Measurements from ENCODE around the gene CDC42BPB. TPM values are rescaled to one million over a fixed set of nuclear protein-coding genes. Genes with fewer than 3 reads are reported as not detected.
"Not testable (repeated sequence)": the region's sequence is repeated elsewhere in the genome, so short reads cannot be mapped to it uniquely, and the experiment has no call there.

Gene CDC42BPB
- total RNA-seq, 6 experiments from 2014 or later, result 73.7 to 85.1 (median 79.9) TPM

- Mint-ChIP-seq H3K27ac (no peak overlapping the region), H3K27me3 (ENCODE audit: insufficient read depth) (peaks cover 2% of the 10 kb centered on the region; the same call in 1 of the 2 replicates), H3K36me3 (ENCODE audit: low read depth) (peaks cover 8% of the 10 kb centered on the region), H3K9me3 (no peaks in the 10 kb centered on the region), H3K4me1 (ENCODE audit: low read depth) (peaks cover 41% of the 10 kb centered on the region), H3K4me3 (no peak overlapping the region)
- no peak for TF ChIP-seq CTCF (IDR thresholded peaks at IDR 0.05)
- no peak for DNase-seq
Measured at GRCh38 chr14:103029936-103030335, 27.4 kb downstream of the CDC42BPB start.

- H3K4me3 Mint-ChIP-seq, result no peak overlapping the region
- H3K27me3 Mint-ChIP-seq (ENCODE audit: insufficient read depth), result peaks cover 2% of the 10 kb centered on the region; the same call in 1 of the 2 replicates
- no peak for TF ChIP-seq CTCF (IDR thresholded peaks at IDR 0.05)
- no peaks in the 10 kb centered on the region for H3K9me3 Mint-ChIP-seq
- no peak overlapping the region for H3K27ac Mint-ChIP-seq
- peaks cover 47% of the 10 kb centered on the region for H3K4me1 Mint-ChIP-seq (ENCODE audit: low read depth)
- DNase-seq, result no peak
- peaks cover 8% of the 10 kb centered on the region for H3K36me3 Mint-ChIP-seq (ENCODE audit: low read depth)
Measured at GRCh38 chr14:103028772-103029171, 28.6 kb downstream of the CDC42BPB start.

- Mint-ChIP-seq H3K4me3 (no peak overlapping the region), H3K36me3 (ENCODE audit: low read depth) (peaks cover 8% of the 10 kb centered on the region), H3K4me1 (ENCODE audit: low read depth) (peaks cover 47% of the 10 kb centered on the region), H3K9me3 (no peaks in the 10 kb centered on the region), H3K27me3 (ENCODE audit: insufficient read depth) (peaks cover 2% of the 10 kb centered on the region; the same call in 1 of the 2 replicates), H3K27ac (no peak overlapping the region)
- no peak for TF ChIP-seq CTCF (IDR thresholded peaks at IDR 0.05)
- no peak for DNase-seq
Measured at GRCh38 chr14:103028161-103028767, 29.1 kb downstream of the CDC42BPB start.

- Mint-ChIP-seq H3K27ac (no peak overlapping the region), H3K36me3 (ENCODE audit: low read depth) (peaks cover 8% of the 10 kb centered on the region), H3K4me3 (no peak overlapping the region), H3K9me3 (no peaks in the 10 kb centered on the region), H3K4me1 (ENCODE audit: low read depth) (peaks cover 54% of the 10 kb centered on the region), H3K27me3 (ENCODE audit: insufficient read depth) (peaks cover 2% of the 10 kb centered on the region; the same call in 1 of the 2 replicates)
- DNase-seq, result no peak
- no peak for TF ChIP-seq CTCF (IDR thresholded peaks at IDR 0.05)
Measured at GRCh38 chr14:103027451-103027850, 29.9 kb downstream of the CDC42BPB start.

- TF ChIP-seq CTCF (IDR thresholded peaks at IDR 0.05), result no peak
- peaks cover 55% of the 10 kb centered on the region for H3K4me1 Mint-ChIP-seq (ENCODE audit: low read depth)
- no peak overlapping the region for H3K27ac Mint-ChIP-seq
- peaks cover 2% of the 10 kb centered on the region; the same call in 1 of the 2 replicates for H3K27me3 Mint-ChIP-seq (ENCODE audit: insufficient read depth)
- no peaks in the 10 kb centered on the region for H3K9me3 Mint-ChIP-seq
- no peak for DNase-seq
- no peak overlapping the region for H3K4me3 Mint-ChIP-seq
- H3K36me3 Mint-ChIP-seq (ENCODE audit: low read depth), result peaks cover 8% of the 10 kb centered on the region
Measured at GRCh38 chr14:103026988-103027387, 30.4 kb downstream of the CDC42BPB start.

GRCh38 chr14:103026196-103026595 lies 31.2 kb downstream of the CDC42BPB start:
- DNase-seq; H3K4me3 Mint-ChIP-seq; H3K9me3 Mint-ChIP-seq; H3K27me3 Mint-ChIP-seq (ENCODE audit: insufficient read depth); H3K36me3 Mint-ChIP-seq (ENCODE audit: low read depth); H3K27ac Mint-ChIP-seq: not testable (repeated sequence)
- H3K4me1 Mint-ChIP-seq (ENCODE audit: low read depth), result peaks cover 57% of the 10 kb centered on the region

Measured in HFFc6 (cell line).